ENCODE results near the gene CNPPD1.

DNA sequence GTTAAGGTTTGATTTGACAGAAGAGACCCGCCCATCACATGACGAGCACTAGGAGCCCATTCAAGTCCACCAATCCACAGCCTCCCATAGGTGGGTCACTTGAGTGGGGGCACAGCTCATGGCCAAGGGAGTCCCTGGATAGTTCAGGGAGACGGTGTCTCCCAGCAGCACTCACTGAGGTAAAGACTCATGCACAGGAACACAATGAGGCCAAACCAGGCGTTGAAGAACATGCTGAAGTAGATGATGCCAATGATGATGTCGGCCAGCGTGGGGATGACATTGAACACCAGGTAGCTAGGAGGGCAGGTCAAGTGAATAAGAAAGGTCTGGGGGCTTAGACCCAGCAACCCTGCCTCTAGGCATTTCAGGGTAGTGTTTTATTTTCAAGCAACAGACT is 38.1 kb upstream of the CNPPD1 start:
- TF ChIP-seq, protein P1, sequence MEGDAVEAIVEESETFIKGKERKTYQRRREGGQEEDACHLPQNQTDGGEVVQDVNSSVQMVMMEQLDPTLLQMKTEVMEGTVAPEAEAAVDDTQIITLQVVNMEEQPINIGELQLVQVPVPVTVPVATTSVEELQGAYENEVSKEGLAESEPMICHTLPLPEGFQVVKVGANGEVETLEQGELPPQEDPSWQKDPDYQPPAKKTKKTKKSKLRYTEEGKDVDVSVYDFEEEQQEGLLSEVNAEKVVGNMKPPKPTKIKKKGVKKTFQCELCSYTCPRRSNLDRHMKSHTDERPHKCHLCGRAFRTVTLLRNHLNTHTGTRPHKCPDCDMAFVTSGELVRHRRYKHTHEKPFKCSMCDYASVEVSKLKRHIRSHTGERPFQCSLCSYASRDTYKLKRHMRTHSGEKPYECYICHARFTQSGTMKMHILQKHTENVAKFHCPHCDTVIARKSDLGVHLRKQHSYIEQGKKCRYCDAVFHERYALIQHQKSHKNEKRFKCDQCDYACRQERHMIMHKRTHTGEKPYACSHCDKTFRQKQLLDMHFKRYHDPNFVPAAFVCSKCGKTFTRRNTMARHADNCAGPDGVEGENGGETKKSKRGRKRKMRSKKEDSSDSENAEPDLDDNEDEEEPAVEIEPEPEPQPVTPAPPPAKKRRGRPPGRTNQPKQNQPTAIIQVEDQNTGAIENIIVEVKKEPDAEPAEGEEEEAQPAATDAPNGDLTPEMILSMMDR (IDR thresholded peaks at IDR 0.05), result no peak
- no peak for TF ChIP-seq POLR2A (IDR thresholded peaks at IDR 0.05)
